HepG2 (cell line): ENCODE measurements around the gene ZNF3. TPM values are rescaled to one million over a fixed set of nuclear protein-coding genes. Genes with fewer than 3 reads are reported as not detected.

ENCODE experiments used
- ADNP ChIP-seq: sonication (generic); formaldehyde crosslinking; IDR thresholded peaks from 2 replicates; pipeline ENCODE4 v1.4.0; 2020; ENCODE audit warnings: missing genetic modification reagents
- ATF7-NPFF ChIP-seq: sonication (generic); formaldehyde crosslinking; IDR thresholded peaks from 2 replicates; pipeline ENCODE4 v1.8.1; 2023; ENCODE audit warnings: mild to moderate bottlenecking, low read depth, missing genetic modification reagents, moderate library complexity
- NRL ChIP-seq: sonication (generic); formaldehyde crosslinking; IDR thresholded peaks from 2 replicates; pipeline ENCODE4 v1.5.0; 2020; ENCODE audit warnings: missing genetic modification reagents, mild to moderate bottlenecking, moderate library complexity, borderline replicate concordance
- ZEB1 ChIP-seq: IDR thresholded peaks from 2 replicates; pipeline ENCODE4 v1.6.1; 2012; ENCODE audit warnings: mild to moderate bottlenecking, low read depth, inconsistent platforms; ENCODE audit not compliant: insufficient replicate concordance
- ZNF501 ChIP-seq: sonication (generic); formaldehyde crosslinking; IDR thresholded peaks from 2 replicates; pipeline ENCODE4 v1.5.1; 2020; ENCODE audit warnings: mild to moderate bottlenecking, moderate library complexity, missing genetic modification reagents
- ZNF746 ChIP-seq: sonication (generic); formaldehyde crosslinking; IDR thresholded peaks from 2 replicates; pipeline ENCODE4 v1.8.0; 2022; ENCODE audit warnings: mild to moderate bottlenecking, missing genetic modification reagents
- polyA plus RNA-seq, 8 experiments: library from polyadenylated mRNA; depleted of rRNA in 3 of 8; stranded (reverse) in 7 of 8; unstranded in 1 of 8; fragments of >200 nt; fragmentation: Illumina TruSeq in 4 of 8; extraction: Trizol in 4 of 8; gene quantifications; 2 replicates each; pipeline versions ENCODE4 v1.2.1 to v1.2.3, GENCODE V29; 2011 to 2016; ENCODE audit warnings: low read depth in 4 of 8, missing spikeins in 1 of 8, mixed read lengths in 1 of 8; ENCODE audit not compliant: insufficient read depth in 1 of 8
- total RNA-seq, 5 experiments: library from RNA; depleted of rRNA; stranded (reverse); fragments of >200 nt; fragmentation: Illumina TruSeq; extraction: Trizol; gene quantifications; 2 replicates each; pipeline ENCODE4 v1.2.3, GENCODE V29; 2016; ENCODE audit warnings: low read depth in 1 of 5
- TF ChIP-seq, protein P1 (sequence below): sonication (generic); formaldehyde crosslinking; IDR thresholded peaks from 2 replicates; pipeline ENCODE4 v1.9.0; 2021; ENCODE audit warnings: missing genetic modification reagents, borderline replicate concordance
- TF ChIP-seq, protein P2 (sequence below): sonication (generic); formaldehyde crosslinking; conservative IDR thresholded peaks from 2 replicates; pipeline ENCODE4 v1.8.0; 2022; ENCODE audit warnings: low read depth, missing genetic modification reagents
- TF ChIP-seq, protein P3 (sequence below), 2 experiments: IDR thresholded peaks; 2 replicates each; pipeline ENCODE4 v1.6.1; 2011 to 2012; ENCODE audit warnings: low read length in 2 of 2, borderline replicate concordance in 1 of 2, low read depth in 1 of 2, mild to moderate bottlenecking in 1 of 2, moderate library complexity in 1 of 2

Gene ZNF3
- total and polyA plus RNA-seq, 2 of the 13 experiments (the other 11 are each of a cell fraction or from before 2014, with no cell fraction given) = 33.7 to 56.9 TPM

DNA sequence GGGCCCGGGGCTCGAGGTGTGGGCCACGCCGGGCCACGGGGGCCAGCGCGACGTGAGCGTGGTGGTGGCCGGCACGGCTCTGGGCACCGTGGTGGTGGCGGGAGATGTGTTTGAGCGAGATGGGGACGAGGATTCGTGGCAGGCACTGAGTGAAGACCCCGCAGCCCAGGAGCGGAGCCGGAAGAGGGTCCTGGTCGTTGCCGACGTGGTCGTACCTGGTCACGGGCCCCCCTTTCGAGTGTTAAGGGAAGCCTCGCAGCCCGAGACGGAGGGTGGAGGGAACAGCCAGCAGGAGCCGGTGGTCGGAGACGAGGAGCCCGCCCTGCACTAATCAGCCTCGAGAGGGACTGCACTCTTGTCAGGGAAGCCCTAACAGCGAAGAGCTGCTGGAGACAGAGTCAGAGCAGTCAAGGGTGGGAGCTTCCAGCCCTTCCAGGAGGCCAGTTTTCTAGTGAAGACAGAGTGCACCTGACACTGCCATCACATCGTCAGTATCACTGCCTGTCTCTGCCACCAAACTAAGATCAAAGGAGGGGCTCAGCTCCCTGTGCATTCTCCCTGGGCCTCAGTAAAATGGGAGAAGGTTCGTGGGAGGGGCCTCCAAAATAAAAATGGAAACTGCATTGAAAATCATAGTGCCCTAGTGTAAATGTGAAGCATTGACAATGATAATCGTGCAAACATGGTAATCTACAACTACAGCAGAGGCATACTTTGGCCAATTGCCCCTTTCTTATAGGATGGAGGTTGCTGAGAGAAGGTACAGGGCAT is 46.5 kb upstream of the ZNF3 start (continued):
- peak; percentile 51; the same call in 1 of the 2 replicates for TF ChIP-seq ZNF746 (CRISPR knock-in tag)
- TF ChIP-seq, protein P1, sequence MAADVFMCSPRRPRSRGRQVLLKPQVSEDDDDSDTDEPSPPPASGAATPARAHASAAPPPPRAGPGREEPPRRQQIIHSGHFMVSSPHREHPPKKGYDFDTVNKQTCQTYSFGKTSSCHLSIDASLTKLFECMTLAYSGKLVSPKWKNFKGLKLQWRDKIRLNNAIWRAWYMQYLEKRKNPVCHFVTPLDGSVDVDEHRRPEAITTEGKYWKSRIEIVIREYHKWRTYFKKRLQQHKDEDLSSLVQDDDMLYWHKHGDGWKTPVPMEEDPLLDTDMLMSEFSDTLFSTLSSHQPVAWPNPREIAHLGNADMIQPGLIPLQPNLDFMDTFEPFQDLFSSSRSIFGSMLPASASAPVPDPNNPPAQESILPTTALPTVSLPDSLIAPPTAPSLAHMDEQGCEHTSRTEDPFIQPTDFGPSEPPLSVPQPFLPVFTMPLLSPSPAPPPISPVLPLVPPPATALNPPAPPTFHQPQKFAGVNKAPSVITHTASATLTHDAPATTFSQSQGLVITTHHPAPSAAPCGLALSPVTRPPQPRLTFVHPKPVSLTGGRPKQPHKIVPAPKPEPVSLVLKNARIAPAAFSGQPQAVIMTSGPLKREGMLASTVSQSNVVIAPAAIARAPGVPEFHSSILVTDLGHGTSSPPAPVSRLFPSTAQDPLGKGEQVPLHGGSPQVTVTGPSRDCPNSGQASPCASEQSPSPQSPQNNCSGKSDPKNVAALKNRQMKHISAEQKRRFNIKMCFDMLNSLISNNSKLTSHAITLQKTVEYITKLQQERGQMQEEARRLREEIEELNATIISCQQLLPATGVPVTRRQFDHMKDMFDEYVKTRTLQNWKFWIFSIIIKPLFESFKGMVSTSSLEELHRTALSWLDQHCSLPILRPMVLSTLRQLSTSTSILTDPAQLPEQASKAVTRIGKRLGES (CRISPR knock-in tag) = no peak
- TF ChIP-seq, protein P2, sequence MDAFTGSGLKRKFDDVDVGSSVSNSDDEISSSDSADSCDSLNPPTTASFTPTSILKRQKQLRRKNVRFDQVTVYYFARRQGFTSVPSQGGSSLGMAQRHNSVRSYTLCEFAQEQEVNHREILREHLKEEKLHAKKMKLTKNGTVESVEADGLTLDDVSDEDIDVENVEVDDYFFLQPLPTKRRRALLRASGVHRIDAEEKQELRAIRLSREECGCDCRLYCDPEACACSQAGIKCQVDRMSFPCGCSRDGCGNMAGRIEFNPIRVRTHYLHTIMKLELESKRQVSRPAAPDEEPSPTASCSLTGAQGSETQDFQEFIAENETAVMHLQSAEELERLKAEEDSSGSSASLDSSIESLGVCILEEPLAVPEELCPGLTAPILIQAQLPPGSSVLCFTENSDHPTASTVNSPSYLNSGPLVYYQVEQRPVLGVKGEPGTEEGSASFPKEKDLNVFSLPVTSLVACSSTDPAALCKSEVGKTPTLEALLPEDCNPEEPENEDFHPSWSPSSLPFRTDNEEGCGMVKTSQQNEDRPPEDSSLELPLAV (CRISPR knock-in tag) = no peak
- no peak for TF ChIP-seq ZEB1
- TF ChIP-seq ADNP (CRISPR knock-in tag) = no peak
- 0 out of 2 replicates have a peak, but pooled peaks have one; percentile 24 for TF ChIP-seq NRL (CRISPR knock-in tag)
- 0 out of 2 replicates have a peak, but pooled peaks have one; percentile 12 for TF ChIP-seq ATF7-NPFF
- peak; percentile 62 for TF ChIP-seq ZNF501 (CRISPR knock-in tag)
- TF ChIP-seq, protein P3, sequence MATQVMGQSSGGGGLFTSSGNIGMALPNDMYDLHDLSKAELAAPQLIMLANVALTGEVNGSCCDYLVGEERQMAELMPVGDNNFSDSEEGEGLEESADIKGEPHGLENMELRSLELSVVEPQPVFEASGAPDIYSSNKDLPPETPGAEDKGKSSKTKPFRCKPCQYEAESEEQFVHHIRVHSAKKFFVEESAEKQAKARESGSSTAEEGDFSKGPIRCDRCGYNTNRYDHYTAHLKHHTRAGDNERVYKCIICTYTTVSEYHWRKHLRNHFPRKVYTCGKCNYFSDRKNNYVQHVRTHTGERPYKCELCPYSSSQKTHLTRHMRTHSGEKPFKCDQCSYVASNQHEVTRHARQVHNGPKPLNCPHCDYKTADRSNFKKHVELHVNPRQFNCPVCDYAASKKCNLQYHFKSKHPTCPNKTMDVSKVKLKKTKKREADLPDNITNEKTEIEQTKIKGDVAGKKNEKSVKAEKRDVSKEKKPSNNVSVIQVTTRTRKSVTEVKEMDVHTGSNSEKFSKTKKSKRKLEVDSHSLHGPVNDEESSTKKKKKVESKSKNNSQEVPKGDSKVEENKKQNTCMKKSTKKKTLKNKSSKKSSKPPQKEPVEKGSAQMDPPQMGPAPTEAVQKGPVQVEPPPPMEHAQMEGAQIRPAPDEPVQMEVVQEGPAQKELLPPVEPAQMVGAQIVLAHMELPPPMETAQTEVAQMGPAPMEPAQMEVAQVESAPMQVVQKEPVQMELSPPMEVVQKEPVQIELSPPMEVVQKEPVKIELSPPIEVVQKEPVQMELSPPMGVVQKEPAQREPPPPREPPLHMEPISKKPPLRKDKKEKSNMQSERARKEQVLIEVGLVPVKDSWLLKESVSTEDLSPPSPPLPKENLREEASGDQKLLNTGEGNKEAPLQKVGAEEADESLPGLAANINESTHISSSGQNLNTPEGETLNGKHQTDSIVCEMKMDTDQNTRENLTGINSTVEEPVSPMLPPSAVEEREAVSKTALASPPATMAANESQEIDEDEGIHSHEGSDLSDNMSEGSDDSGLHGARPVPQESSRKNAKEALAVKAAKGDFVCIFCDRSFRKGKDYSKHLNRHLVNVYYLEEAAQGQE (IDR thresholded peaks at IDR 0.05; ENCODE audit: borderline replicate concordance in 1 of 2, low read depth in 1 of 2, low read length in 2 of 2) = no peak
